ENCODE data around the gene ZMIZ1. TPM values are rescaled to one million over a fixed set of nuclear protein-coding genes. Genes with fewer than 3 reads are reported as not detected.

The ZMIZ1 gene
- total RNA-seq, 6 donors from 2014 or later: 51.0 to 99.2 (median 91.8) TPM

GRCh38 chr10:79243181-79244067 lies 174.7 kb downstream of the ZMIZ1 start:
- H3K4me3 ChIP-seq: peak overlapping the region; percentile 24 to 63 (median 57)
- H3K27ac ChIP-seq: peak overlapping the region; percentile 83 to 87 (median 84)
- H3K27me3 ChIP-seq: no peaks in the 10 kb centered on the region
- 10 to 15% methylated on average over 32 to 34 of the region's 120 CpGs for WGBS, 2 donors
- peaks cover 87 to 100% (median 91%) of the 10 kb centered on the region in 4 donors for H3K4me1 ChIP-seq
- TF ChIP-seq POLR2AphosphoS5 (IDR thresholded peaks at IDR 0.05): peak in 1 of 2 donors; percentile 23
- no peak for TF ChIP-seq EP300 (IDR thresholded peaks at IDR 0.05)
- TF ChIP-seq POLR2A (IDR thresholded peaks at IDR 0.05): peak in 1 of 4 donors; percentile 45
- DNase-seq: peak in 1 of 2 donors; percentile 90
- no peak for ATAC-seq (ENCODE audit: low FRiP score in 2 of 2)
- no peaks in the 10 kb centered on the region for H3K9me3 ChIP-seq
- H3K36me3 ChIP-seq: peaks cover 0 to 3% (median 0%) of the 10 kb centered on the region in 4 donors

GRCh38 chr10:79244068-79244442 lies 175.3 kb downstream of the ZMIZ1 start:
- WGBS, 2 donors: 86% methylated on average over 10 of the region's 10 CpGs; no CpG with 5 or more reads in 1 of the 2 donors
- TF ChIP-seq CTCF (IDR thresholded peaks at IDR 0.05): no peak
- TF ChIP-seq POLR2AphosphoS5 (IDR thresholded peaks at IDR 0.05): no peak
- TF ChIP-seq EP300 (IDR thresholded peaks at IDR 0.05): no peak
- no peak for TF ChIP-seq POLR2A (IDR thresholded peaks at IDR 0.05)
- peaks cover 87 to 100% (median 90%) of the 10 kb centered on the region in 4 donors for H3K4me1 ChIP-seq
- H3K36me3 ChIP-seq: peaks cover 0 to 3% (median 0%) of the 10 kb centered on the region in 4 donors
- H3K27me3 ChIP-seq: no peaks in the 10 kb centered on the region
- peak overlapping the region in 3 of 4 donors; percentile 53 to 63 (median 61) for H3K4me3 ChIP-seq
- H3K9me3 ChIP-seq: no peaks in the 10 kb centered on the region
- peak overlapping the region; percentile 81 to 87 (median 84) for H3K27ac ChIP-seq
- ATAC-seq (ENCODE audit: low FRiP score in 2 of 2): no peak
- DNase-seq: no peak

GRCh38 chr10:79244841-79245504 lies 176.2 kb downstream of the ZMIZ1 start:
- peak overlapping the region; percentile 81 to 87 (median 84) for H3K27ac ChIP-seq
- ATAC-seq (ENCODE audit: low FRiP score in 2 of 2) (no peak), DNase-seq (no peak)
- H3K36me3 ChIP-seq: peaks cover 0 to 3% (median 0%) of the 10 kb centered on the region in 4 donors
- H3K4me1 ChIP-seq: peaks cover 87 to 100% (median 90%) of the 10 kb centered on the region in 4 donors
- no peaks in the 10 kb centered on the region for H3K9me3 ChIP-seq
- 61 to 68% methylated on average over 9 to 15 of the region's 15 CpGs for WGBS, 2 donors
- TF ChIP-seq EP300 (IDR thresholded peaks at IDR 0.05) (no peak), POLR2AphosphoS5 (IDR thresholded peaks at IDR 0.05) (no peak), POLR2A (IDR thresholded peaks at IDR 0.05) (peak in 1 of 4 donors; percentile 24), CTCF (IDR thresholded peaks at IDR 0.05) (no peak)
- peak overlapping the region in 2 of 4 donors; percentile 61 to 63 for H3K4me3 ChIP-seq
- no peaks in the 10 kb centered on the region for H3K27me3 ChIP-seq

GRCh38 chr10:79245539-79246208 lies 176.9 kb downstream of the ZMIZ1 start:
- Histone ChIP-seq H3K27ac (peak overlapping the region; percentile 81 to 87 (median 84)), H3K4me3 (peak overlapping the region in 1 of 4 donors; percentile 63), H3K36me3 (peaks cover 0 to 3% (median 0%) of the 10 kb centered on the region in 4 donors), H3K4me1 (peaks cover 87 to 100% (median 92%) of the 10 kb centered on the region in 4 donors), H3K9me3 (no peaks in the 10 kb centered on the region), H3K27me3 (no peaks in the 10 kb centered on the region)
- TF ChIP-seq POLR2AphosphoS5 (IDR thresholded peaks at IDR 0.05) (no peak), POLR2A (IDR thresholded peaks at IDR 0.05) (no peak), EP300 (IDR thresholded peaks at IDR 0.05) (no peak), CTCF (IDR thresholded peaks at IDR 0.05) (no peak)
- DNase-seq (no peak), ATAC-seq (ENCODE audit: low FRiP score in 2 of 2) (no peak)
- 66 to 69% methylated on average over 9 of the region's 9 CpGs for WGBS, 2 donors
